BJ (cell line): ENCODE measurements around the gene OR11H6. TPM values are rescaled to one million over a fixed set of nuclear protein-coding genes. Genes with fewer than 3 reads are reported as not detected.

Source experiments
- CTCF ChIA-PET: fragments of 350-600 bp; formaldehyde crosslinking; extraction: SDS; loops from one replicate; lab custom pipeline; 2021; ENCODE audit warnings: antibody characterized with exemption, inconsistent platforms; lab: Yijun Ruan, JAX
- POLR2A ChIA-PET: fragments of 300-600 bp; sonication (Branson Sonifier 250); formaldehyde crosslinking; extraction: SDS; loops from one replicate; lab custom pipeline; 2021; ENCODE audit warnings: antibody characterized with exemption; lab: Charles Lee
- DNase-seq: peaks from one replicate; pipeline ENCODE4 v3.0.0-alpha.2; 2011; ENCODE audit warnings: low read depth
- H3K27me3 ChIP-seq: 2 replicates; pipeline ENCODE4 v1.6.0; 2011; ENCODE audit warnings: low read length; ENCODE audit not compliant: control insufficient read depth, insufficient read depth
- H3K36me3 ChIP-seq: 2 replicates; pipeline ENCODE4 v1.5.1; 2011; ENCODE audit warnings: low read length; ENCODE audit not compliant: control insufficient read depth, insufficient read depth
- H3K4me3 ChIP-seq: 2 replicates; pipeline ENCODE4 v1.5.1; 2011; ENCODE audit warnings: low read depth, mild to moderate bottlenecking, control low read depth, low read length
- polyA plus RNA-seq: library from polyadenylated mRNA; depleted of rRNA; stranded (reverse); fragments of >200 nt; gene quantifications from 2 replicates; pipeline ENCODE4 v1.2.3, GENCODE V29; 2011
- TF ChIP-seq, protein P1 (sequence below): IDR thresholded peaks from 2 replicates; pipeline ENCODE4 v1.5.1; 2011; ENCODE audit warnings: low read depth, mild to moderate bottlenecking, control low read depth, inconsistent platforms, low read length, moderate library complexity; ENCODE audit not compliant: insufficient read depth

Gene OR11H6
- polyA plus RNA-seq, 1 experiment = not detected

DNA sequence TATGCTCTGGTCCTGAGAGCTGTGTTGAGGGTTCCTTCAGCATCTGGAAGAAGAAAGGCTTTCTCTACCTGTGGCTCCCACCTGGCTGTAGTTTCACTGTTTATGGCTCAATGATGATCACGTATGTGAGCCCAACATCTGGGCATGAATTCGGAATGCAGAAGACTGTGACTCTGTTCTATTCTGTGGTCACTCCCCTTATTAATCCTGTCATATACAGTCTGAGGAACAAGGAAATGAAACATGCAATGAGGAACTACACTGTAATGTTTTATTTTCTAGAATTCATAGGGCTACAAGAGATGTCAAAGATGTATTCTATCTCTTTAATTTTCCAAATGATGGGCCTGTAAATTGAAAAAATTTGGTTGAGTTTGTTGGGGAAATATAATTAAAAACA lies 43.6 kb upstream of the OR11H6 start:
- ChIA-PET POLR2A (no interaction called here), CTCF (no interaction called here)
- no peaks in the 10 kb centered on the region for H3K36me3 ChIP-seq
- no peak for DNase-seq
- H3K27me3 ChIP-seq = no peaks in the 10 kb centered on the region
- TF ChIP-seq, protein P1, sequence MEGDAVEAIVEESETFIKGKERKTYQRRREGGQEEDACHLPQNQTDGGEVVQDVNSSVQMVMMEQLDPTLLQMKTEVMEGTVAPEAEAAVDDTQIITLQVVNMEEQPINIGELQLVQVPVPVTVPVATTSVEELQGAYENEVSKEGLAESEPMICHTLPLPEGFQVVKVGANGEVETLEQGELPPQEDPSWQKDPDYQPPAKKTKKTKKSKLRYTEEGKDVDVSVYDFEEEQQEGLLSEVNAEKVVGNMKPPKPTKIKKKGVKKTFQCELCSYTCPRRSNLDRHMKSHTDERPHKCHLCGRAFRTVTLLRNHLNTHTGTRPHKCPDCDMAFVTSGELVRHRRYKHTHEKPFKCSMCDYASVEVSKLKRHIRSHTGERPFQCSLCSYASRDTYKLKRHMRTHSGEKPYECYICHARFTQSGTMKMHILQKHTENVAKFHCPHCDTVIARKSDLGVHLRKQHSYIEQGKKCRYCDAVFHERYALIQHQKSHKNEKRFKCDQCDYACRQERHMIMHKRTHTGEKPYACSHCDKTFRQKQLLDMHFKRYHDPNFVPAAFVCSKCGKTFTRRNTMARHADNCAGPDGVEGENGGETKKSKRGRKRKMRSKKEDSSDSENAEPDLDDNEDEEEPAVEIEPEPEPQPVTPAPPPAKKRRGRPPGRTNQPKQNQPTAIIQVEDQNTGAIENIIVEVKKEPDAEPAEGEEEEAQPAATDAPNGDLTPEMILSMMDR = no peak
- H3K4me3 ChIP-seq = no peak overlapping the region

DNA sequence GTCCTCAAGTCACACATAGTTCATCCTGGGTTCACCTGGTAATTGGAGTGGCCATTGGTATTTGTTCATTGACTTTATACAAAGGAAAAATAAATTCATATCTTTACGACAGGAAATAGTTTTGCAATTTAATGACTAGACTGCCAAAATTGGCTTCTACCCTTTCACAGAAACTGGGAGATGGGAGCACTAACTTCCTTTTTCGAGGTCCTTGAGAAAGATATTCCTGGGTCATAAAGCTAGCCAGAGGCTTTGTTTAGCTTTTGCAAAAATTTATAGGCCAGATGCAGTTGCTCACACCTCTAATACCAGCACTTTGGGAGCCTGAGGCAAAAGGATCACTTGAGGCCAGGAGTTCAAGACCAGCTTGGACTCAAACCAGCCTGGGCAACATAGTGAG lies 43.0 kb upstream of the OR11H6 start:
- no peak overlapping the region for H3K4me3 ChIP-seq
- TF ChIP-seq, protein P1 = no peak
- CTCF ChIA-PET = no interaction called here
- POLR2A ChIA-PET = no interaction called here
- no peaks in the 10 kb centered on the region for H3K27me3 ChIP-seq
- DNase-seq = no peak
- H3K36me3 ChIP-seq = no peaks in the 10 kb centered on the region

DNA sequence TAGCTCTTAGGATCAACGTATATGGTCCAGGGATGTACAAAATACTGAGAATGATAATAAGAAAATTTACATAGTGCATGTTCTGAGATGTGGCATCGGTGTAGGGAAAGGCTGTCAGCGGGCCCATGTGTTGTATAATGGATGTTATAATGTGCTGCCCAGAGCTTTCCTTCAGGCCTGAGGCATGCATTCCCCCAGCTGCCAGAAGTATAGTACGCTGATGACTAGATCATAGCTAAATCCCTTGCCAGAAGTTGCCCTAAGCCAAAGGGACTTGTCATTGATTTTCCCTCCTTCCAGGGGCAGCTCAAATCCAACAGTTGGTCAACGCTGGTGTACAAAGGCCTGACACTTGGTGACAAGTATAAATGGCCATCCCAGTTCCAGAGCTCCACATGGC lies 39.3 kb upstream of the OR11H6 start:
- Histone ChIP-seq H3K36me3 (no peaks in the 10 kb centered on the region), H3K4me3 (no peak overlapping the region), H3K27me3 (no peaks in the 10 kb centered on the region)
- ChIA-PET CTCF (no interaction called here), POLR2A (no interaction called here)
- no peak for DNase-seq
- TF ChIP-seq, protein P1 = no peak

DNA sequence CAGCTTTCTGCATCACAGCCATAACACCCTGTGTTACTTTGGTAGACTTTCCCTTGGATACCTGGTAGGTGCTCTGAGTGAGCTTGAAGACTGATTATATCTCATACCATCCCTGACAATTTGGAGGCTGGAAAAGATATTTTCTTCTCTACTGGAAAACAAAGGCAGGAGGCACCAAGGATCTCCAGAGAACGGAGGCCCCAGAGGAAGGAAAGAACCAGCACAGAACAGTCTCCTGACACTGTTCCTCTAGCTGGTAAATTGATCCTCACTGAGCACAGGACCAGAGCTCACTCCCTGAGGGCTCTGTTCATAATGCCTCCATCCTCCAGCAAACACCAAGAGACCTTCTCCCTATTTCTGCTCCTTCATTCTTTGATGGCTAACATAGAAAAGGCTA lies 32.9 kb upstream of the OR11H6 start, which contains the start of gene OR11G2:
TSS of gene OR11G2 (plus strand) at position 301 of the 400 bp plus-strand sequence. CDS start 6,542 bp downstream, outside the sequence.
- Histone ChIP-seq H3K27me3 (no peaks in the 10 kb centered on the region), H3K4me3 (no peak within 1 kb of the TSS), H3K36me3 (no peaks in the 10 kb centered on the region)
- CTCF ChIA-PET = no interaction called here
- POLR2A ChIA-PET = no interaction called here
- DNase-seq = no peak
- TF ChIP-seq, protein P1 = no peak

DNA sequence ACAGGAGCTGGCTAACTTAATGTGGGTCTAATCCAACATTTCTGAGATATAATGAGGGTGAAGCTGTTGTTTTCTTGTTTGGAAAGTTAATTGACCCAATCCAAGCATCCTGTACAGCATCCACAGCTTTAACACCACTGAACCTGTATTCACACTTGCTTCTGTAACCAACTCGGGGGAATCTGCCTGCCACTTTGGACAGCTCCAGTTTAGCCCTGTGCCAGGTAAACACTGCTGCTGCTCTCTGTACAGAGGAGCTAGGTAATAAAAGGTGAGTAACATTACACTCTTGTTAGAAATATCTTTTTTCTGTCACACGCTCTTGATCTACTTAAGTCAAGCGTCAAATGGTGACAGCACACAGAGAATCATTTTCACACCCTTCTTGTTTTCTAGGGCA lies 32.1 kb upstream of the OR11H6 start:
- Histone ChIP-seq H3K27me3 (no peaks in the 10 kb centered on the region), H3K4me3 (no peak overlapping the region), H3K36me3 (no peaks in the 10 kb centered on the region)
- CTCF ChIA-PET = interaction anchor here (0.6 kb wide), 1 partner anchor 955 kb away, joined by 3 read pairs; no protein-coding TSS in a partner anchor
- DNase-seq = no peak
- TF ChIP-seq, protein P1 = no peak
- POLR2A ChIA-PET = no interaction called here
